IMR-90 (cell line): ENCODE measurements around the gene METTL8. TPM values are rescaled to one million over a fixed set of nuclear protein-coding genes. Genes with fewer than 3 reads are reported as not detected.

Experiments used
- ATAC-seq: fragments of 200-7000 bp; cut with Tn5 transposase; 2 replicates; pipeline ENCODE4 v1.9.1; 2020; ENCODE audit warnings: low read depth, mild to moderate bottlenecking, moderate library complexity
- BruUV-seq: library from RNA; stranded (reverse); fragments of 400-500 nt; replicated peaks from 2 replicates; lab custom pipeline; 2021; lab: Mats Ljungman, UMichigan
- CTCF ChIA-PET: fragments of 300-600 bp; formaldehyde crosslinking; extraction: SDS; loops from one replicate; lab custom pipeline; 2021; ENCODE audit warnings: antibody characterized with exemption; lab: Yijun Ruan, JAX
- POLR2A ChIA-PET: fragments of 300-600 bp; sonication (Branson Sonifier 250); formaldehyde crosslinking; loops from one replicate; lab custom pipeline; 2022; ENCODE audit warnings: antibody characterized with exemption; ENCODE audit not compliant: unreplicated experiment; lab: Charles Lee
- DNase-seq: peaks from one replicate; pipeline ENCODE4 v3.0.0; 2013
- H2AFZ ChIP-seq: replicated peaks from 2 replicates; pipeline ENCODE3; 2013; ENCODE audit warnings: low read length, mild to moderate bottlenecking; ENCODE audit not compliant: poor library complexity
- H2AK5ac ChIP-seq: 2 replicates; pipeline ENCODE4 v1.6.1; 2013; ENCODE audit warnings: low read depth, low read length, inconsistent platforms
- H2AK9ac ChIP-seq: replicated peaks from 2 replicates; pipeline ENCODE3; 2013; ENCODE audit warnings: mild to moderate bottlenecking, low read depth, low read length, moderate library complexity; ENCODE audit not compliant: poor library complexity
- H2BK120ac ChIP-seq: 2 replicates; pipeline ENCODE4 v1.6.1; 2013; ENCODE audit warnings: low read depth, low read length, inconsistent platforms
- H2BK15ac ChIP-seq: 3 replicates; pipeline ENCODE4 v1.6.1; 2013; ENCODE audit warnings: low read depth, low read length, inconsistent platforms
- H2BK20ac ChIP-seq: 2 replicates; pipeline ENCODE4 v1.6.1; 2013; ENCODE audit warnings: low read depth, mild to moderate bottlenecking, inconsistent platforms, low read length, moderate library complexity
- H2BK5ac ChIP-seq: 2 replicates; pipeline ENCODE4 v1.6.1; 2013; ENCODE audit warnings: mild to moderate bottlenecking, low read depth, low read length, inconsistent platforms; ENCODE audit not compliant: poor library complexity, severe bottlenecking
- H3K14ac ChIP-seq: replicated peaks from 2 replicates; pipeline ENCODE4 v1.6.1; 2013; ENCODE audit warnings: low read depth, low read length, inconsistent platforms
- H3K18ac ChIP-seq: 2 replicates; pipeline ENCODE4 v1.6.1; 2013; ENCODE audit warnings: low read depth, low read length, control low read depth
- H3K23ac ChIP-seq: 2 replicates; pipeline ENCODE4 v1.6.1; 2013; ENCODE audit warnings: low read depth, low read length, inconsistent platforms
- H3K27ac ChIP-seq: 2 replicates; pipeline ENCODE4 v1.5.1; 2013; ENCODE audit warnings: mild to moderate bottlenecking, control low read depth, low read length; ENCODE audit not compliant: insufficient read depth
- H3K27me3 ChIP-seq: 2 replicates; pipeline ENCODE4 v1.6.1; 2013; ENCODE audit warnings: low read length; ENCODE audit not compliant: control insufficient read depth, insufficient read depth
- H3K36me3 ChIP-seq: 2 replicates; pipeline ENCODE4 v1.6.1; 2013; ENCODE audit warnings: low read length, mixed read lengths; ENCODE audit not compliant: control insufficient read depth, insufficient read depth
- H3K4ac ChIP-seq: 2 replicates; pipeline ENCODE4 v1.6.1; 2013; ENCODE audit warnings: low read depth, low read length, inconsistent platforms
- H3K4me1 ChIP-seq: 2 replicates; pipeline ENCODE4 v1.6.1; 2013; ENCODE audit warnings: low read length, mixed read lengths; ENCODE audit not compliant: control insufficient read depth, insufficient read depth
- H3K4me2 ChIP-seq: 2 replicates; pipeline ENCODE4 v1.6.1; 2013; ENCODE audit warnings: low read depth, mild to moderate bottlenecking, control low read depth, low read length, moderate library complexity
- H3K4me3 ChIP-seq: 2 replicates; pipeline ENCODE4 v1.5.1; 2013; ENCODE audit warnings: low read depth, mild to moderate bottlenecking, control low read depth, low read length, moderate library complexity; ENCODE audit not compliant: insufficient read depth
- H3K56ac ChIP-seq: 2 replicates; pipeline ENCODE4 v1.6.1; 2013; ENCODE audit warnings: low read length, inconsistent platforms; ENCODE audit not compliant: insufficient read depth; ENCODE audit errors: extremely low read depth
- H3K79me1 ChIP-seq, 2 experiments: 2 replicates each; pipeline ENCODE4 v1.6.1; 2013; ENCODE audit warnings: low read length in 2 of 2, inconsistent platforms in 1 of 2, low read depth in 1 of 2
- H3K9ac ChIP-seq: 2 replicates; pipeline ENCODE4 v1.6.1; 2013; ENCODE audit warnings: low read depth, low read length, control low read depth
- H3K9me1 ChIP-seq: 2 replicates; pipeline ENCODE4 v1.6.1; 2013; ENCODE audit warnings: low read length, inconsistent platforms; ENCODE audit not compliant: insufficient read depth
- H3K9me3 ChIP-seq: 2 replicates; pipeline ENCODE4 v1.6.1; 2013; ENCODE audit warnings: low read length; ENCODE audit not compliant: control insufficient read depth, insufficient read depth
- H4K20me1 ChIP-seq: 2 replicates; pipeline ENCODE4 v1.6.1; 2013; ENCODE audit warnings: low read length, inconsistent platforms; ENCODE audit not compliant: insufficient read depth
- H4K5ac ChIP-seq: 2 replicates; pipeline ENCODE4 v1.6.1; 2013; ENCODE audit warnings: mild to moderate bottlenecking, low read depth, low read length, control low read depth
- H4K8ac ChIP-seq, 2 experiments: 2 replicates each; pipeline ENCODE4 v1.6.1; 2013; ENCODE audit warnings: low read depth in 2 of 2, low read length in 2 of 2, control low read depth in 1 of 2, inconsistent platforms in 1 of 2
- H4K91ac ChIP-seq: 2 replicates; pipeline ENCODE4 v1.6.1; 2013; ENCODE audit warnings: low read depth, low read length, inconsistent platforms; ENCODE audit not compliant: insufficient read depth
- BHLHE40 ChIP-seq: fragments of 150-350 bp; IDR thresholded peaks from 2 replicates; pipeline ENCODE4 v1.6.1; 2016; ENCODE audit warnings: mild to moderate bottlenecking, low read depth, low read length
- CEBPB ChIP-seq: IDR thresholded peaks from 2 replicates; pipeline ENCODE4 v1.6.1; 2012; ENCODE audit warnings: low read depth, low read length, improper control_type of control experiment
- CTCF ChIP-seq: conservative IDR thresholded peaks from 2 replicates; pipeline ENCODE4 v1.5.1; 2012; ENCODE audit warnings: mild to moderate bottlenecking, low read depth, low read length, improper control_type of control experiment
- FOS ChIP-seq: fragments of 150-350 bp; IDR thresholded peaks from 2 replicates; pipeline ENCODE4 v1.6.1; 2016; ENCODE audit warnings: low read depth, low read length
- MXI1 ChIP-seq: IDR thresholded peaks from 2 replicates; pipeline ENCODE4 v1.6.1; 2012; ENCODE audit warnings: low read depth, mild to moderate bottlenecking, low read length, moderate library complexity, borderline replicate concordance
- NFE2L2 ChIP-seq: fragments of 150-350 bp; IDR thresholded peaks from 2 replicates; pipeline ENCODE4 v1.6.1; 2016; ENCODE audit warnings: low read depth, mild to moderate bottlenecking, low read length
- POLR2A ChIP-seq: IDR thresholded peaks from 2 replicates; pipeline ENCODE4 v1.6.1; 2012; ENCODE audit warnings: mild to moderate bottlenecking, low read depth, low read length
- USF2 ChIP-seq: fragments of 150-350 bp; IDR thresholded peaks from 2 replicates; pipeline ENCODE4 v1.6.1; 2017; ENCODE audit warnings: mild to moderate bottlenecking, antibody characterized with exemption, low read length, low read depth
- WGBS, 2 experiments: methylation state at CpG; one replicate each; pipeline versions ENCODE4 v1.1.5 to v1.1.7; 2013; ENCODE audit warnings: missing lambda C conversion rate in 2 of 2; ENCODE audit not compliant: insufficient read length in 1 of 2; ENCODE audit errors: extremely low coverage in 2 of 2; 5-methylcytosine and 5-hydroxymethylcytosine counted together
- dilution Hi-C: fragments of 300-500 bp; cut with HindIII; formaldehyde crosslinking; loops from one replicate; pipeline ENCODE4 v1.14.3; 2018; ENCODE audit warnings: low sequenced_read_pairs; ENCODE audit not compliant: unreplicated experiment
- in situ Hi-C: fragments of 300-500 bp; cut with MboI; formaldehyde crosslinking; loops from 3 replicates; pipeline ENCODE4 v1.14.3; 2019; ENCODE audit warnings: low sequenced_read_pairs, inconsistent platforms, mixed read lengths
- intact Hi-C: fragments of 100-400 bp; cut with micrococcal nuclease; formaldehyde crosslinking; loops from 2 replicates; pipeline ENCODE4 v1.10.0; 2022
- polyA plus RNA-seq, 3 experiments: library from polyadenylated mRNA; depleted of rRNA; stranded (reverse); fragments of >200 nt; gene quantifications; 2 replicates each; pipeline ENCODE4 v1.2.3, GENCODE V29; 2012; ENCODE audit warnings: low replicate concordance in 1 of 3
- total RNA-seq: library from RNA; depleted of rRNA; stranded (reverse); fragments of >200 nt; gene quantifications from 2 replicates; pipeline ENCODE4 v1.2.3, GENCODE V29; 2012
- TF ChIP-seq, protein P1 (sequence below): fragments of 150-350 bp; IDR thresholded peaks from 2 replicates; pipeline ENCODE4 v1.6.1; 2016; ENCODE audit warnings: low read depth, mild to moderate bottlenecking, low read length, moderate library complexity, borderline replicate concordance

The METTL8 gene
- total and polyA plus RNA-seq, 2 of the 4 experiments (the other 2 are of a cell fraction) = 6.9 to 10.6 TPM

GRCh38 chr2:171322928-171323327, 110.9 kb downstream of the METTL8 start:
- Histone ChIP-seq H3K14ac (no peak overlapping the region), H3K18ac (no peak overlapping the region), H3K27me3 (no peaks in the 10 kb centered on the region), H4K20me1 (no peaks in the 10 kb centered on the region), H4K91ac (no peak overlapping the region), H3K4me3 (no peak overlapping the region), H3K36me3 (no peaks in the 10 kb centered on the region), H2AK5ac (no peak overlapping the region), H3K4ac (no peak overlapping the region), H3K9me3 (no peaks in the 10 kb centered on the region), H3K4me1 (peaks cover 10% of the 10 kb centered on the region), H3K23ac (no peak overlapping the region), H2BK20ac (no peak overlapping the region), H2BK5ac (no peak overlapping the region), H4K8ac (no peak overlapping the region), H3K9me1 (no peaks in the 10 kb centered on the region; the same call in 1 of the 2 replicates), H3K4me2 (no peak overlapping the region), H2BK120ac (no peak overlapping the region), H4K5ac (no peak overlapping the region), H3K9ac (no peak overlapping the region), H3K27ac (no peak overlapping the region), H3K79me1 (no peaks in the 10 kb centered on the region), H2BK15ac (no peak overlapping the region), H3K56ac (no peak overlapping the region), H2AK9ac (no peak overlapping the region), H2AFZ (no peak overlapping the region)
- ChIA-PET CTCF (no interaction called here), POLR2A (no interaction called here)
- no TSS peak for BruUV-seq
- DNase-seq (no peak), ATAC-seq (no peak)
- TF ChIP-seq CTCF (no peak), BHLHE40 (no peak), MXI1 (no peak), POLR2A (no peak), NFE2L2 (no peak), USF2 (no peak), FOS (no peak), CEBPB (no peak)
- TF ChIP-seq, protein P1, sequence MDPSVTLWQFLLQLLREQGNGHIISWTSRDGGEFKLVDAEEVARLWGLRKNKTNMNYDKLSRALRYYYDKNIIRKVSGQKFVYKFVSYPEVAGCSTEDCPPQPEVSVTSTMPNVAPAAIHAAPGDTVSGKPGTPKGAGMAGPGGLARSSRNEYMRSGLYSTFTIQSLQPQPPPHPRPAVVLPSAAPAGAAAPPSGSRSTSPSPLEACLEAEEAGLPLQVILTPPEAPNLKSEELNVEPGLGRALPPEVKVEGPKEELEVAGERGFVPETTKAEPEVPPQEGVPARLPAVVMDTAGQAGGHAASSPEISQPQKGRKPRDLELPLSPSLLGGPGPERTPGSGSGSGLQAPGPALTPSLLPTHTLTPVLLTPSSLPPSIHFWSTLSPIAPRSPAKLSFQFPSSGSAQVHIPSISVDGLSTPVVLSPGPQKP = no peak
- in situ Hi-C loops (no loop called here), dilution Hi-C loops (no loop called here), intact Hi-C loops (no loop called here)
- WGBS, 2 experiments = no CpG with 5 or more reads among the region's 4 CpGs
